DND-41 (cell line): ENCODE data around the gene TNMD.

Experiments
- ATAC-seq: fragments of 200-7000 bp; cut with Tn5 transposase; 3 replicates; pipeline ENCODE4 v1.9.1; 2021; ENCODE audit warnings: low read depth; ENCODE audit not compliant: insufficient read depth
- DNase-seq: peaks from one replicate; pipeline ENCODE4 v3.0.0-alpha.2; 2020
- H2AFZ ChIP-seq: 2 replicates; pipeline ENCODE4 v1.6.0; 2012; ENCODE audit warnings: low read depth, low read length
- H3K27ac ChIP-seq: 2 replicates; pipeline ENCODE4 v1.5.1; 2012; ENCODE audit warnings: low read length, inconsistent platforms
- H3K27me3 ChIP-seq: fragments of 200-600 bp; sonication (generic); 2 replicates; pipeline ENCODE4 v1.6.0; 2012; ENCODE audit warnings: low read length, mild to moderate bottlenecking, inconsistent platforms; ENCODE audit not compliant: insufficient read depth, poor library complexity
- H3K36me3 ChIP-seq: 2 replicates; pipeline ENCODE4 v1.5.1; 2012; ENCODE audit warnings: low read length, inconsistent platforms; ENCODE audit not compliant: insufficient read depth
- H3K4me1 ChIP-seq: 2 replicates; pipeline ENCODE4 v1.5.1; 2012; ENCODE audit warnings: mild to moderate bottlenecking, low read length; ENCODE audit not compliant: insufficient read depth
- H3K4me2 ChIP-seq: 2 replicates; pipeline ENCODE4 v1.6.0; 2012; ENCODE audit warnings: mild to moderate bottlenecking, moderate library complexity, low read length, inconsistent platforms; ENCODE audit not compliant: insufficient read depth
- H3K4me3 ChIP-seq, 2 experiments: fragments of 200-600 bp in 1 of 2; shearing (Covaris generic) in 1 of 2; 2 replicates each; pipeline ENCODE4 v1.5.1; 2012 to 2016; ENCODE audit warnings: inconsistent platforms in 2 of 2, low read length in 2 of 2, mild to moderate bottlenecking in 2 of 2, low read depth in 1 of 2, moderate library complexity in 1 of 2
- H3K79me2 ChIP-seq: 2 replicates; pipeline ENCODE4 v1.6.0; 2012; ENCODE audit warnings: low read length, inconsistent platforms; ENCODE audit not compliant: insufficient read depth
- H3K9ac ChIP-seq: 2 replicates; pipeline ENCODE4 v1.6.0; 2012; ENCODE audit warnings: low read depth, mild to moderate bottlenecking, inconsistent platforms, low read length, moderate library complexity
- H3K9me3 ChIP-seq: 2 replicates; pipeline ENCODE4 v1.5.1; 2012; ENCODE audit warnings: low read length, moderate library complexity, mild to moderate bottlenecking, inconsistent platforms; ENCODE audit not compliant: insufficient read depth, severe bottlenecking
- H4K20me1 ChIP-seq: 2 replicates; pipeline ENCODE4 v1.6.0; 2012; ENCODE audit warnings: low read length; ENCODE audit not compliant: insufficient read depth
- CTCF ChIP-seq: IDR thresholded peaks from 2 replicates; pipeline ENCODE4 v1.5.1; 2012; ENCODE audit warnings: borderline replicate concordance, low read length, moderate library complexity, mild to moderate bottlenecking; ENCODE audit not compliant: poor library complexity, severe bottlenecking; ENCODE audit errors: extremely low read depth
- EZH2 ChIP-seq: IDR thresholded peaks from 3 replicates; pipeline ENCODE4 v1.6.1; 2012; ENCODE audit warnings: borderline replicate concordance, low read depth, mild to moderate bottlenecking, moderate library complexity, low read length, inconsistent platforms; ENCODE audit not compliant: severe bottlenecking

TNMD gene

GRCh38 chrX:100609591-100609990 lies 24.9 kb downstream of the TNMD start:
- H2AFZ ChIP-seq: no peak overlapping the region
- no peaks in the 10 kb centered on the region for H3K27me3 ChIP-seq
- DNase-seq: no peak
- H3K4me2 ChIP-seq: no peak overlapping the region
- no peak overlapping the region for H3K9ac ChIP-seq
- TF ChIP-seq EZH2: no peak
- TF ChIP-seq CTCF: no peak
- H3K4me3 ChIP-seq: no peak overlapping the region
- no peak overlapping the region for H3K27ac ChIP-seq
- H3K4me1 ChIP-seq: no peaks in the 10 kb centered on the region
- H3K79me2 ChIP-seq: no peaks in the 10 kb centered on the region
- no peaks in the 10 kb centered on the region for H4K20me1 ChIP-seq
- ATAC-seq: no peak
- H3K9me3 ChIP-seq: no peaks in the 10 kb centered on the region
- no peaks in the 10 kb centered on the region for H3K36me3 ChIP-seq

GRCh38 chrX:100611951-100612350 lies 27.2 kb downstream of the TNMD start:
- Histone ChIP-seq H3K9me3 (no peaks in the 10 kb centered on the region), H3K36me3 (no peaks in the 10 kb centered on the region), H2AFZ (no peak overlapping the region), H3K79me2 (no peaks in the 10 kb centered on the region), H4K20me1 (no peaks in the 10 kb centered on the region), H3K4me1 (no peaks in the 10 kb centered on the region), H3K27ac (no peak overlapping the region), H3K9ac (no peak overlapping the region), H3K4me2 (no peak overlapping the region), H3K4me3 (no peak overlapping the region), H3K27me3 (no peaks in the 10 kb centered on the region)
- DNase-seq (no peak), ATAC-seq (no peak)
- TF ChIP-seq EZH2: no peak
- TF ChIP-seq CTCF: no peak

DNA sequence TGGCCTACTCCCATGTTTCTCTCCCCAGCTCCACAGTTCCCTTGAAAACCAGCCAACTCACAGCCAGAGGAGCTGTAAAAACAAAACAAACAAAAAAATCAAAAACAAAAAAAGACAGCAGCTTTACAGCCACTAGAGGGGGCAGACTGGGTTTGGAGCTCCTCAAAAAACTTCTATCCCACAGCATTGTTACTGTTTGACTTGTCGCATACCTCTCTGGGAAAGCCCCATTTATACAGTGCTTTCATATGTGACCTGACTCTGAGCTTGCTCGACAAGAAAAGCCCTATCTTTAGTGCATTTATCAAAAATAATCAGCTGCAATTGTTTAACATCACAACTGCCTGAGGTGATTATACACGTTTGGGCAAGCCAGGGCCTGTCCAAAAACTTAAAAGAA lies 30.3 kb downstream of the TNMD start:
- no peaks in the 10 kb centered on the region for H3K4me1 ChIP-seq
- no peak overlapping the region for H3K9ac ChIP-seq
- no peak overlapping the region for H3K4me3 ChIP-seq
- no peak overlapping the region for H2AFZ ChIP-seq
- TF ChIP-seq CTCF (no peak), EZH2 (no peak)
- H3K4me2 ChIP-seq: no peak overlapping the region
- no peak for DNase-seq
- H3K79me2 ChIP-seq: no peaks in the 10 kb centered on the region
- no peak for ATAC-seq
- no peaks in the 10 kb centered on the region for H4K20me1 ChIP-seq
- H3K9me3 ChIP-seq: no peaks in the 10 kb centered on the region
- H3K27me3 ChIP-seq: no peaks in the 10 kb centered on the region
- H3K36me3 ChIP-seq: no peaks in the 10 kb centered on the region
- H3K27ac ChIP-seq: no peak overlapping the region

DNA sequence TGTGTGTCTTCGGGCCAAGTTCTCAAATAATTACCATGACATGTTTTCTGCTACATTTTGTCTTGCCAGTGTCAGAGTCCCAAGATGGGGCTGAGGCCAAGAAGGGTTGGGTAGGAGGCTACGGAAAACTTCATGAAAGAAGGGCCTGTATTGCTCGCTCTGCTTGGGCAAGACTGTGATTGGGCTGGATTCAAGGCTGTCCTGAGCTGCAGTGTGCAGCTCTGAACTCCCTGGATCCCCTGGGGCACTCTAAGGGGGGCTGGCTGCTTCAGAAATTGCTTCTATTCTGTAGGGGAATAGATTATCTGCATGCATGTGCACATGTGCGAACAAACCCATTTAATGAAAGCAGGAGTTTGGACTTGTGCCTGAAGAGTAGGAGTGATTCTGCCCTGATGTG lies 38.3 kb downstream of the TNMD start:
- Histone ChIP-seq H3K79me2 (no peaks in the 10 kb centered on the region), H2AFZ (no peak overlapping the region), H3K4me2 (no peak overlapping the region), H3K27me3 (no peaks in the 10 kb centered on the region), H3K36me3 (no peaks in the 10 kb centered on the region), H3K27ac (no peak overlapping the region), H3K9ac (no peak overlapping the region), H3K4me1 (peaks cover 13% of the 10 kb centered on the region), H4K20me1 (no peaks in the 10 kb centered on the region), H3K4me3 (no peak overlapping the region), H3K9me3 (no peaks in the 10 kb centered on the region)
- TF ChIP-seq CTCF (no peak), EZH2 (no peak)
- no peak for ATAC-seq
- DNase-seq: no peak
